Activated CD8-positive, alpha-beta T cell treated with anti-CD3 and anti-CD28 coated beads, Interleukin-2, amount 10 ng/mL, durations not matched to agents 7 days and 5 days (primary cell): ENCODE results near the gene PLXND1. TPM values are rescaled to one million over a fixed set of nuclear protein-coding genes. Genes with fewer than 3 reads are reported as not detected.
"Not testable (repeated sequence)": the region's sequence is repeated elsewhere in the genome, so short reads cannot be mapped to it uniquely, and the experiment has no call there.

Experiments used
- ATAC-seq: fragments of 150-1000 bp; cut with Tn5 transposase; one replicate; pipeline ENCODE4 v1.10.0; 2021; ENCODE audit warnings: moderate library complexity
- CTCF ChIA-PET: fragments of 350-600 bp; sonication (Branson Sonifier 250); formaldehyde crosslinking; loops from one replicate; lab custom pipeline; 2021; ENCODE audit warnings: antibody characterized with exemption; lab: Charles Lee
- POLR2A ChIA-PET: fragments of 350-600 bp; sonication (Branson Sonifier 250); formaldehyde crosslinking; loops from one replicate; lab custom pipeline; 2021; ENCODE audit warnings: antibody characterized with exemption; lab: Charles Lee
- DNase-seq: peaks from one replicate; pipeline ENCODE4 v3.0.0-alpha.2; 2020
- H3K27ac Mint-ChIP-seq: one replicate; pipeline ENCODE4 v1.8.0; 2021; ENCODE audit warnings: mild to moderate bottlenecking, mixed read lengths
- H3K27me3 Mint-ChIP-seq: one replicate; pipeline ENCODE4 v1.8.0; 2021; ENCODE audit warnings: low read depth, mixed read lengths
- H3K36me3 Mint-ChIP-seq: one replicate; pipeline ENCODE4 v1.8.0; 2021; ENCODE audit warnings: low read depth, mixed read lengths
- H3K4me1 Mint-ChIP-seq: one replicate; pipeline ENCODE4 v1.8.0; 2021; ENCODE audit warnings: low read depth, mixed read lengths
- H3K4me3 Mint-ChIP-seq: one replicate; pipeline ENCODE4 v1.8.0; 2021; ENCODE audit warnings: mild to moderate bottlenecking, mixed read lengths
- H3K9me3 Mint-ChIP-seq: one replicate; pipeline ENCODE4 v1.8.0; 2022; ENCODE audit warnings: mixed read lengths; ENCODE audit not compliant: insufficient read depth
- total RNA-seq, 2 experiments: library from RNA; stranded (reverse); gene quantifications; one replicate each; pipeline ENCODE4 v1.2.3, GENCODE V29; 2021

PLXND1 gene
- total RNA-seq, 2 experiments from 2014 or later: 3.7 to 4.1 TPM

DNA sequence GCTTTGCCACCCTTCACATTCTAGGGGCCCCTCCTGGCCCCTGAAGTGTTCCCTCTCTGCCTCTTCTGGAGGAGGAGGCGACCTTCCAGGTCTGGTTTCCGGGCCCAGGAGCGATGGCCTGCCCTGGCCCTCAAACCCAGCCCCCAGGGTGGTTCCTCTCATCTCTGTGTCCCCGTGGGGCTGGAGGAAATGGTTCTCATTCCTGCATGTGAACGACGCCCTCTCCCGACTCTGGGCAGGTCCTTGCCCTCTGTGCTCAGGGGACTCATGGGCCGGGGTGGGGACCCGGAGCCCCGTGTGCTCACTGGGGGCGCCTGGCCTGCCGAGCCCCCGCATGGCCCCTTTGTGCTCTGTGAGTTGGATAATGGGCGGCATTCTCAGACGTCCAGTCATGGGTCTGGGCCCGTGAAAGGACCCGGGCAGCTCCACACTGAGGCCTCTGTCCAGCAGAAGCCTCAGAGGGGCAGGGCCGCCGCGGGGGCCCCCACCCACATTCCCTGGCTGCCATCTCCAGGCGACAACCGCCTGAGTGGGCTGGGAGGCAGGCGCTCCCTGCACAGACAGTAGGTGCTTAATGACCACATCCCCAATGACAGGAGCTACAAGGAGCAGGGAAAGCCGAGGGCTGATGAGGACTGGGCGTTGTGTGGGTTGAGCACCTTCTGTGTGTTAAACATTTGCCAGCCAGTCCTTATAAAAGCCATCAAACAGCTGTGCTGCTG is 5.5 kb upstream of the PLXND1 start:
- Mint-ChIP-seq H3K27me3 (peaks cover 20% of the 10 kb centered on the region), H3K27ac (no peak overlapping the region), H3K9me3 (no peaks in the 10 kb centered on the region), H3K4me1 (peaks cover 5% of the 10 kb centered on the region), H3K4me3 (no peak overlapping the region), H3K36me3 (no peaks in the 10 kb centered on the region)
- ChIA-PET POLR2A (no interaction called here), CTCF (no interaction called here)
- DNase-seq: no peak
- ATAC-seq: no peak

DNA sequence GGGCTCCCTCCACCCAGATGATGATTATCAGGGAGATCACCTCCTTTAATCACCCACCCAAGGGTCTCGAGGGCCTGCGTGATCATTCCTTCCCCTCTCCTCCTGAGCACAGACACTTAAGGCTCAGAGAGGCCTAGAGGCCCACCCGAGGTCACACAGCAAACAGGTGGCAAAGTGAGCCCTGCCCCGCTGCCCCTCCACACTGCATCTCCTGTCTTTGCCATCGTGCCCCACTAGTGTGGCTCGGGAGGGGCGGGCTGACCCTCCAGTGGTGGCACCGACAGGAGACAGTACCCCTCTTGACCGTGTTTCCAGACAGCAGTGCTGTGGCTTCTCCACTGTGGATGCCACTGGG is 4.9 kb upstream of the PLXND1 start:
- Mint-ChIP-seq H3K27ac (no peak overlapping the region), H3K36me3 (no peaks in the 10 kb centered on the region), H3K4me1 (peaks cover 6% of the 10 kb centered on the region), H3K9me3 (no peaks in the 10 kb centered on the region), H3K27me3 (peaks cover 22% of the 10 kb centered on the region), H3K4me3 (no peak overlapping the region)
- ATAC-seq (no peak), DNase-seq (no peak)
- ChIA-PET POLR2A (no interaction called here), CTCF (no interaction called here)

DNA sequence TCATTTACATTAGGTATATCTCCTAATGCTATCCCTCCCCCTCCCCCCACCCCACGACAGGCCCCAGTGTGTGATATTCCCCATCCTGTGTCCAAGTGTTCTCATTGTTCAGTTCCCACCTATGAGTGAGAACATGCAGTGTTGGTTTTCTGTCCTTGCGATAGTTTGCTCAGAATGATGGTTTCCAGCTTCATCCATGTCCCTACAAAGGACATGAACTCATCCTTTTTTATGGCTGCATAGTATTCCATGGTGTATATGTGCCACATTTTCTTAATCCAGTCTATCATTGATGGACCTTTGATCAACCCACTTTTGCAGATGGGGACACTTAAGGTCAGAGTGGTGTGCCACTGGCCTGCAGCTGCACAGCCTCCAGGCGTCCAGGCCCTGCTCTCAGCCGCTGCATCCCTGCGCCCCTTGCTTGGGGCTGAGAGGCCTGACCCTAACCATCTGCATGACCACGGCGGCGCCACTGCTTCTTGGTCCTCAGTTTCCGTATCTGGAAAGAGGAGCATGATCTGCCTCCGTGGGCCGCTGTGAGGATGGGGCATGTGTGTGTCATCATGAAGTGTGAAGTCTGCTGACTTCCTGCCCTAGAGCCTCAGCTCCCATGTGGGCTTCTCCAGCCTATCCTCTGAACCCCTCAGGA is 4.4 kb upstream of the PLXND1 start:
- peaks cover 24% of the 10 kb centered on the region for H3K27me3 Mint-ChIP-seq
- not testable (repeated sequence) for DNase-seq, H3K27ac Mint-ChIP-seq

GRCh38 chr3:129610276-129610675 is 3.8 kb upstream of the PLXND1 start:
- POLR2A ChIA-PET: no interaction called here

More for the DNA sequence above, 4.4 kb upstream of the PLXND1 start:
- ATAC-seq, CTCF ChIA-PET, H3K9me3 Mint-ChIP-seq, H3K4me3 Mint-ChIP-seq, POLR2A ChIA-PET, H3K4me1 Mint-ChIP-seq, H3K36me3 Mint-ChIP-seq: not testable (repeated sequence)

DNA sequence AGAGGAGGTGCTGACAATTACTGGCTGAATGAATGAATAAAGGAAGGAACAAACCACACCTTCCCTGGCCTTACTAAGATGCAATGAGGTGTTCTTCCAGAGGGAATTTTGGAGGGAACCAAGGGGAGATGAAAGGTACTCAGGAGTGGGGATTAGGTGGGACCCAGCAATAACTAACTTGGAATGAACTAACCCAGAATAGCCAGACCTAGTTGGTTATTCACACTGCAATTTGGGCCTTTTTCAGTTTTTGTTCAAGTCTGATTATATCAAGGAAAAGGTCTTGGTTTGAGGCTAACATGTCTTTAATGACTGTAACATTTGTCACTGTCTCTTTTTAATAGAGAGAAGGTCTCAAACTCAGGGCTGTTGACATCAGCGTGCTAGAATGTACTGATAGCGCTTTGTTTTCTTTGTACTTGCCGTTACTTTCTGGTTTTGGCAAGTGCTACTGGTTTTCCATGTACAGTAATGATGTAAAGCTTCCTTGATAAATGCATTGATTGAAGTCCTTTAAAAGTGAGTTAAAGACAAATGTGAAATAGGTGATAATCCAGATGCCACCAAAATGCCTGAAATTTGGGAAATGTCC is 3.2 kb upstream of the PLXND1 start:
- ATAC-seq: no peak
- no peak for DNase-seq
- H3K4me3 Mint-ChIP-seq: no peak overlapping the region
- peaks cover 11% of the 10 kb centered on the region for H3K4me1 Mint-ChIP-seq
- H3K27ac Mint-ChIP-seq: no peak overlapping the region
- POLR2A ChIA-PET: no interaction called here
- H3K27me3 Mint-ChIP-seq: peaks cover 34% of the 10 kb centered on the region
- H3K36me3 Mint-ChIP-seq: no peaks in the 10 kb centered on the region
- CTCF ChIA-PET: no interaction called here
- H3K9me3 Mint-ChIP-seq: no peaks in the 10 kb centered on the region

More at GRCh38 chr3:129610276-129610675, 3.8 kb upstream of the PLXND1 start:
- no peak overlapping the region for H3K4me3 Mint-ChIP-seq
- H3K4me1 Mint-ChIP-seq: peaks cover 11% of the 10 kb centered on the region
- H3K9me3 Mint-ChIP-seq: no peaks in the 10 kb centered on the region
- no peak overlapping the region for H3K27ac Mint-ChIP-seq
- DNase-seq: no peak
- H3K27me3 Mint-ChIP-seq: peaks cover 28% of the 10 kb centered on the region
- no peaks in the 10 kb centered on the region for H3K36me3 Mint-ChIP-seq
- ATAC-seq: no peak
- CTCF ChIA-PET: no interaction called here

- H3K4me1 Mint-ChIP-seq: peaks cover 11% of the 10 kb centered on the region
- DNase-seq: no peak
- H3K9me3 Mint-ChIP-seq: no peaks in the 10 kb centered on the region
- ChIA-PET CTCF (interaction anchor here (1.0 kb wide), 1 partner anchor 119 kb away, joined by 3 read pairs; no protein-coding TSS in a partner anchor), POLR2A (no interaction called here)
- no peak for ATAC-seq
- H3K4me3 Mint-ChIP-seq: no peak overlapping the region
- peaks cover 41% of the 10 kb centered on the region for H3K27me3 Mint-ChIP-seq
- no peaks in the 10 kb centered on the region for H3K36me3 Mint-ChIP-seq
- H3K27ac Mint-ChIP-seq: no peak overlapping the region
Measured at GRCh38 chr3:129608936-129609590, 2.6 kb upstream of the PLXND1 start.

GRCh38 chr3:129608087-129608935 is 1.8 kb upstream of the PLXND1 start:
- ATAC-seq: no peak
- peaks cover 11% of the 10 kb centered on the region for H3K4me1 Mint-ChIP-seq
- no peak overlapping the region for H3K4me3 Mint-ChIP-seq
- DNase-seq: no peak
- peaks cover 47% of the 10 kb centered on the region for H3K27me3 Mint-ChIP-seq
- ChIA-PET CTCF (interaction anchor here (1.0 kb wide), 1 partner anchor 118 kb away, joined by 3 read pairs; no protein-coding TSS in a partner anchor), POLR2A (no interaction called here)
- H3K9me3 Mint-ChIP-seq: no peaks in the 10 kb centered on the region
- H3K27ac Mint-ChIP-seq: no peak overlapping the region
- H3K36me3 Mint-ChIP-seq: no peaks in the 10 kb centered on the region

DNA sequence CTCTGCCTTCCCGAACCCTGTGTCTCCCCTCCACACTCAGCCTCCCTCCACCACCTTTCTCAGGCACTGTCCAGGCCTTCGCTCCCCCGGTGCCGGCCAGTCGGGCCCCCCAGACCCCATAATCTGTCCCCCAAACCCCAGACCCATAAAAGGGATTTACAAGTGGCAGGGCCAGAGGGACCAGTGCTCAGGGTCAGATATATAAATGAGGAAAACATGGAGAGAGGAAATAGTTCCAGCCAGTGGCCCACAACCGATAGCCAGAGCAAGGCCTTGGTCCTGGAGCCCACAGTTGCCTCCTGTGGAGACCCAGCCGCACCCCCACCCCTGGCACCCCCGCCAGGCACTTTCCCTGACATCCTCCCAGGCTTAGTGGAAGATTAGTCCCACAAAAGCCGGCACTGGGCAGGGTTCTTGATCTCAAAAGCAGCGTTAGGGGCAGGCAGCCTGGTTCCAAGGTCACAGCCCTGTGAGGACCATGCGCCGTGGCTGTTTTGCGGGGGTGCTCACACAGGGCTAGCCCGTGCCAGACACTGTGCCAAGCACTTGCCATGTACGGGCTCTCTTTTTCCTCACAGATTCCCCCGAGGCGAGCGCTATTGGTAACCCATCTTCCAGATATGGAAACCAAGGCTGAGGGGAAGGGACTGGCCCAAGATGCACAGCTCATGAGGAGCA is 1.1 kb upstream of the PLXND1 start:
- Mint-ChIP-seq H3K27me3 (peaks cover 51% of the 10 kb centered on the region), H3K27ac (no peak overlapping the region), H3K36me3 (no peaks in the 10 kb centered on the region), H3K4me1 (peaks cover 11% of the 10 kb centered on the region), H3K4me3 (peak overlapping the region; percentile 72), H3K9me3 (no peaks in the 10 kb centered on the region)
- ChIA-PET POLR2A (interaction anchor here (0.6 kb wide), 1 partner anchor 41 kb away, joined by 5 read pairs; no protein-coding TSS in a partner anchor), CTCF (no interaction called here)
- DNase-seq (no peak), ATAC-seq (no peak)

DNA sequence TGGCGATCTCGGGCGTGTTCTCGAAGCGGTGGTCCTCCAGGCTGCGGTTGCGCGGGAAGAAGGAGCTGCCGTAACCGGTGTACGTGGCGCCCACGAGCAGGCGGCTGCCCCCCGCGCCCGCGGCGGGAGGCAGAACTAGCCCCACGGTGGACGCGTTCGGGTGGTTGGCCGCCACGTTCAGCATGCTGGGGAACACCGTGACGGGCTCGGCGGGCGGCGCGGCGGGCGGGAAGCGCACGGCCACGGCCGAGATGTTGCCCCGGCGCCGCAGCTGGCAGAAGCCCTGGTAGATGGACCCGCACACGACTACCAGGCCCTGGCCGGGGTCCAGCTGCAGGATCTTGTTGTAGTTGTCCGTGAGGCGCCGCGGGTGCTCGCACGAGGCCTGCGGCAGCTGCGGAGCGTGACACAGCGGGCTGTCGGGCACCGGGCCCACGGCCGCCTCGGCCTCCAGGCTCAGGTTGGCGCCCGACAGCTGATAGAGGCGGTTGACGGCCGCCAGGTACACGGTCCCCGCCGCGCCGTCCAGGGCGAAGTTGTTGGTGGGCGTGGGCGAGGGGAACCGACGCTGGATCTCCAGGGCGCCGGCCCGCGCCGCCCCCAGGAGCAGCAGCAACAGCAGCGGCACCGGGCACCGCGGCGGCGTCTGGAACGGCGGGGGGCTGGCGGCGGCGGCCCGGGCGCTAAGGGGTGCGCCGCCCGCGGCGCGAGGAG is 397 bp downstream of the PLXND1 start:
- POLR2A ChIA-PET: interaction anchor here (1.2 kb wide), 1 partner anchor 13 kb away, joined by 3 read pairs; no protein-coding TSS in a partner anchor
- peak; percentile 15 for ATAC-seq
- Mint-ChIP-seq H3K27ac (peak overlapping the region; percentile 65), H3K27me3 (peaks cover 60% of the 10 kb centered on the region), H3K9me3 (no peaks in the 10 kb centered on the region), H3K36me3 (no peaks in the 10 kb centered on the region), H3K4me3 (peak overlapping the region; percentile 75), H3K4me1 (peaks cover 11% of the 10 kb centered on the region)
- CTCF ChIA-PET: interaction anchor here (1.1 to 1.4 kb wide), 3 partner anchors 17 to 223 kb away, joined by 3 to 7 read pairs (median 3); no protein-coding TSS in a partner anchor
- no peak for DNase-seq

- DNase-seq: peak; percentile 42
- no peaks in the 10 kb centered on the region for H3K36me3 Mint-ChIP-seq
- H3K27me3 Mint-ChIP-seq: peaks cover 66% of the 10 kb centered on the region
- ChIA-PET CTCF (interaction anchor here (1.1 to 1.4 kb wide), 3 partner anchors 17 to 222 kb away, joined by 3 to 7 read pairs (median 3); no protein-coding TSS in a partner anchor), POLR2A (interaction anchor here (1.2 kb wide), 1 partner anchor 12 kb away, joined by 3 read pairs; no protein-coding TSS in a partner anchor)
- H3K4me3 Mint-ChIP-seq: peak overlapping the region; percentile 75
- ATAC-seq: peak; percentile 53
- H3K4me1 Mint-ChIP-seq: peaks cover 11% of the 10 kb centered on the region
- H3K9me3 Mint-ChIP-seq: no peaks in the 10 kb centered on the region
- peak overlapping the region; percentile 65 for H3K27ac Mint-ChIP-seq
Measured at GRCh38 chr3:129605203-129605921, 1.1 kb downstream of the PLXND1 start.
